ENCODE results near the gene LILRB5. TPM values are rescaled to one million over a fixed set of nuclear protein-coding genes. Genes with fewer than 3 reads are reported as not detected.
"Not testable (repeated sequence)": the region's sequence is repeated elsewhere in the genome, so short reads cannot be mapped to it uniquely, and the experiment has no call there.

Gene LILRB5
- total and polyA plus RNA-seq, 2 of the 4 experiments (the other 2 are of a cell fraction): not detected

DNA sequence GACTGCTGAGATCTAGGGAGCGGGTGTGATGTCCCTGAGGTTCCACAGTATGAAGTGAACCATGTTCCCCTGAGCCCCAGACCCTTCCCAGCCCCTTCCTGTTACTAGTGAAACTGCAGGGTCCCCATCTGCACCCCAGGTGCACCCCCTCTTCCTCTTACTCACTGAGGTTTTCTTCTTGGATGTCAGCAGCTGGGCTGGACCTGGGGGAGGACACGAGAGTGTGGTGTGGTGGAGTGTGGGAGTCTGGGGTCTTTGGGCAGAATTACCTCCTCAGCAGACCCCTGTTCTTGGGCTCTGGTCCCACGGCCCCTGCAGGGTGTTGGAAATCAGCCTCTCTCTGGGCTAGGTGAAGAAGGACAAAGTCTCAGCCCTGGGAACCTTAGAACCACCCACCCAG is 11.1 kb downstream of the LILRB5 start:
- Histone ChIP-seq H4K5ac (ENCODE audit: low read depth, low read length) (no peak overlapping the region), H3K18ac (ENCODE audit: low read depth, low read length) (no peak overlapping the region), H3K9me3 (ENCODE audit: control insufficient read depth, insufficient read depth, low read length) (no peaks in the 10 kb centered on the region), H2AFZ (replicated peaks; ENCODE audit: low read length, poor library complexity) (no peak overlapping the region), H4K91ac (ENCODE audit: insufficient read depth, low read depth, low read length) (no peak overlapping the region), H3K27ac (ENCODE audit: insufficient read depth, low read length) (no peak overlapping the region), H3K23ac (ENCODE audit: low read depth, low read length) (no peak overlapping the region), H3K79me1 (ENCODE audit: low read depth in 1 of 2, low read length in 2 of 2) (no peaks in the 10 kb centered on the region), H3K36me3 (ENCODE audit: control insufficient read depth, insufficient read depth, low read length) (no peaks in the 10 kb centered on the region), H2AK9ac (replicated peaks; ENCODE audit: low read depth, low read length, poor library complexity) (no peak overlapping the region), H3K56ac (ENCODE audit: extremely low read depth, insufficient read depth, low read length) (no peak overlapping the region), H2AK5ac (ENCODE audit: low read depth, low read length) (no peak overlapping the region), H3K27me3 (ENCODE audit: control insufficient read depth, insufficient read depth, low read length) (no peaks in the 10 kb centered on the region; the same call in none of the 2 replicates), H3K4me2 (ENCODE audit: low read depth, low read length) (no peak overlapping the region), H3K4me3 (ENCODE audit: insufficient read depth, low read depth, low read length) (no peak overlapping the region), H3K9ac (ENCODE audit: low read depth, low read length) (no peak overlapping the region), H4K20me1 (ENCODE audit: insufficient read depth, low read length) (no peaks in the 10 kb centered on the region), H3K4me1 (ENCODE audit: control insufficient read depth, insufficient read depth, low read length) (no peaks in the 10 kb centered on the region), H2BK15ac (ENCODE audit: low read depth, low read length) (no peak overlapping the region), H2BK20ac (ENCODE audit: low read depth, low read length) (no peak overlapping the region), H3K9me1 (ENCODE audit: insufficient read depth, low read length) (no peaks in the 10 kb centered on the region), H4K8ac (ENCODE audit: low read depth in 2 of 2, low read length in 2 of 2) (no peak overlapping the region), H3K14ac (replicated peaks; ENCODE audit: low read depth, low read length) (no peak overlapping the region), H2BK5ac (ENCODE audit: low read depth, low read length, poor library complexity, severe bottlenecking) (no peak overlapping the region), H3K4ac (ENCODE audit: low read depth, low read length) (no peak overlapping the region), H2BK120ac (ENCODE audit: low read depth, low read length) (no peak overlapping the region)
- in situ Hi-C loops (cut with MboI; ENCODE audit: low sequenced_read_pairs) (no loop called here), intact Hi-C loops (cut with micrococcal nuclease) (no loop called here), dilution Hi-C loops (cut with HindIII; ENCODE audit: low sequenced_read_pairs, unreplicated experiment) (no loop called here)
- no TSS peak for BruUV-seq (replicated peaks)
- DNase-seq (no peak), ATAC-seq (ENCODE audit: low read depth) (no peak)
- no CpG with 5 or more reads among the region's 3 CpGs for WGBS, 2 experiments (ENCODE audit: extremely low coverage in 2 of 2, insufficient read length in 1 of 2)
- TF ChIP-seq NFE2L2 (IDR thresholded peaks at IDR 0.05; ENCODE audit: low read depth, low read length) (no peak), SMC3 (IDR thresholded peaks at IDR 0.05; ENCODE audit: low read depth, low read length) (no peak), BHLHE40 (IDR thresholded peaks at IDR 0.05; ENCODE audit: low read depth, low read length) (no peak), POLR2A (IDR thresholded peaks at IDR 0.05; ENCODE audit: low read depth, low read length) (no peak), RAD21 (IDR thresholded peaks at IDR 0.05; ENCODE audit: low read length) (no peak), CEBPB (IDR thresholded peaks at IDR 0.05; ENCODE audit: low read depth, low read length) (no peak)
- ChIA-PET CTCF (no interaction called here), POLR2A (ENCODE audit: unreplicated experiment) (no interaction called here)

DNA sequence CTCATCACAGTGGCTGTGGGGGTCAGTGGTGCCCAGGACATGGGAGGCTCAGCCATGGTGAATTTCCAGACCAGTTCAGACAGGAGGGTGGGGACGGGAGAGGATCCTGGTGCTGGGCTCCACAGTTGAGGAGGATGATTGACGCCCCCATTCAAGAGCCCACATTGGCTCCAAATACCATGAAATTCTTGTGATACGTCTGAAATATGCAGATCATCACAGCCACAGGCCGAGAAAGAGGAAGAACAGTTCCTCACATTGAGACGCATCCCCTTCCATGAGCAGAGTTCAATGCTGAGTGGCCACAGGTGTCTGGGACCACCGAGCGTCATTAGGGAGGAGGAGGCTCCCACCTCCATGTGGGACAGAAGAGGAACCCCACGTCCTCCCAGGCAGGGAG is 13.3 kb downstream of the LILRB5 start:
- H3K9me1 ChIP-seq (ENCODE audit: insufficient read depth, low read length); H3K79me1 ChIP-seq (ENCODE audit: low read depth in 1 of 2, low read length in 2 of 2); H3K18ac ChIP-seq (ENCODE audit: low read depth, low read length); H3K27ac ChIP-seq (ENCODE audit: insufficient read depth, low read length); H4K20me1 ChIP-seq (ENCODE audit: insufficient read depth, low read length); dilution Hi-C loops (cut with HindIII; ENCODE audit: low sequenced_read_pairs, unreplicated experiment); H2AK5ac ChIP-seq (ENCODE audit: low read depth, low read length); H4K91ac ChIP-seq (ENCODE audit: insufficient read depth, low read depth, low read length); POLR2A ChIA-PET (ENCODE audit: unreplicated experiment); H3K14ac ChIP-seq (replicated peaks; ENCODE audit: low read depth, low read length); CTCF ChIA-PET; DNase-seq; intact Hi-C loops (cut with micrococcal nuclease); H3K9me3 ChIP-seq (ENCODE audit: control insufficient read depth, insufficient read depth, low read length); H3K9ac ChIP-seq (ENCODE audit: low read depth, low read length); H4K8ac ChIP-seq (ENCODE audit: low read depth in 2 of 2, low read length in 2 of 2); H3K56ac ChIP-seq (ENCODE audit: extremely low read depth, insufficient read depth, low read length); H2BK15ac ChIP-seq (ENCODE audit: low read depth, low read length); H2BK20ac ChIP-seq (ENCODE audit: low read depth, low read length); H2BK120ac ChIP-seq (ENCODE audit: low read depth, low read length); H3K4me3 ChIP-seq (ENCODE audit: insufficient read depth, low read depth, low read length); H3K4me2 ChIP-seq (ENCODE audit: low read depth, low read length); H3K4ac ChIP-seq (ENCODE audit: low read depth, low read length); H3K4me1 ChIP-seq (ENCODE audit: control insufficient read depth, insufficient read depth, low read length); H2BK5ac ChIP-seq (ENCODE audit: low read depth, low read length, poor library complexity, severe bottlenecking); H3K27me3 ChIP-seq (ENCODE audit: control insufficient read depth, insufficient read depth, low read length); H2AFZ ChIP-seq (replicated peaks; ENCODE audit: low read length, poor library complexity); BruUV-seq (replicated peaks); H3K36me3 ChIP-seq (ENCODE audit: control insufficient read depth, insufficient read depth, low read length); in situ Hi-C loops (cut with MboI; ENCODE audit: low sequenced_read_pairs); ATAC-seq (ENCODE audit: low read depth); H4K5ac ChIP-seq (ENCODE audit: low read depth, low read length); H2AK9ac ChIP-seq (replicated peaks; ENCODE audit: low read depth, low read length, poor library complexity); H3K23ac ChIP-seq (ENCODE audit: low read depth, low read length): not testable (repeated sequence)
- WGBS, 2 experiments (ENCODE audit: extremely low coverage in 2 of 2, insufficient read length in 1 of 2): no CpG with 5 or more reads among the region's 8 CpGs
